ENCODE data around the gene CCL4L2. TPM values are rescaled to one million over a fixed set of nuclear protein-coding genes. Genes with fewer than 3 reads are reported as not detected.
"Not testable (repeated sequence)": the region's sequence is repeated elsewhere in the genome, so short reads cannot be mapped to it uniquely, and the experiment has no call there.

The CCL4L2 gene
- total and polyA plus RNA-seq, 2 of the 8 experiments (the other 6 are each of a cell fraction or from before 2014, with no cell fraction given) = not detected

DNA sequence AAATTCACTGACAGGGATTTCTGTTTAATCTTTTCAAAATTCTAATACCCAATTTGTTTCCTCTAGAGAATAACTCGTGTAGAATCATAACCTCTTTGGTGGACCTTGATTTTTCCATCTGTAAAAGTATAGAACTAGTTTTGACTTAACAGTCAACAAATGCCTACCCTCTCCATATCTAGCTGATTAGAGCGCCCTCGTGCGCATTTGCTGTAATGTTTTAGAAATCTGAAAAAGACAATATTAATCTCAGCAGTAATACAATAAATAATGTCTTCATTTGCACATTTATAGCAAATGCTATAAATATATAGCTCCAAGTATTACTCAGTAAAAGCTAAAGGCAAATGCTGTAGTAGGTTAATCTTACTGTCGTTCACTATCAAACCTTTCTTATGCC, 18.8 kb downstream of the CCL4L2 start:
- H3K9me3 ChIP-seq (ENCODE audit: insufficient read depth in 2 of 2, low read depth in 1 of 2, low read length in 1 of 2); POLR2A ChIA-PET (ENCODE audit: partially characterized antibody); H3K79me1 ChIP-seq (ENCODE audit: low read depth, low read length); H3K4me1 ChIP-seq (replicated peaks in 1 of 4; ENCODE audit: control insufficient read depth in 3 of 4, insufficient read depth in 4 of 4, low read length in 3 of 4); H3K4ac ChIP-seq (replicated peaks; ENCODE audit: insufficient read length, low read depth, low read length); H3K79me2 ChIP-seq (ENCODE audit: control insufficient read depth in 1 of 2, insufficient read depth in 2 of 2, low read length in 2 of 2); H3K4me2 ChIP-seq (ENCODE audit: insufficient read depth in 1 of 2, low read depth in 2 of 2, low read length in 2 of 2); H3K23me2 ChIP-seq (ENCODE audit: low read depth, low read length); H3K18ac ChIP-seq (ENCODE audit: extremely low read depth, low read length); FAIRE-seq; H4K5ac ChIP-seq (ENCODE audit: insufficient read length, low read depth, low read length); H2BK12ac ChIP-seq (ENCODE audit: low read depth, low read length); H3K27me3 ChIP-seq (replicated peaks in 1 of 4; ENCODE audit: control insufficient read depth in 3 of 4, extremely low read depth in 1 of 4, insufficient read depth in 3 of 4, low read length in 3 of 4); H3K14ac ChIP-seq (ENCODE audit: insufficient read length); H4K20me1 ChIP-seq (replicated peaks in 1 of 2; ENCODE audit: control insufficient read depth in 1 of 2, insufficient read depth in 2 of 2, low read length in 2 of 2); H2BK120ac ChIP-seq (replicated peaks; ENCODE audit: low read depth, low read length); H2BK15ac ChIP-seq (ENCODE audit: low read length); H2AK5ac ChIP-seq (ENCODE audit: low read depth, low read length); H3K9ac ChIP-seq (replicated peaks in 1 of 4; ENCODE audit: extremely low read depth in 1 of 4, low read depth in 3 of 4, low read length in 3 of 4); H4K91ac ChIP-seq (replicated peaks; ENCODE audit: insufficient read length, low read length); H2BK20ac ChIP-seq (ENCODE audit: low read length); H3K36me3 ChIP-seq (ENCODE audit: control insufficient read depth in 2 of 4, insufficient read depth in 4 of 4, low read length in 3 of 4); DNase-seq (ENCODE audit: low read depth in 1 of 2, low spot score in 2 of 2); CTCF ChIA-PET (ENCODE audit: partially characterized antibody); H2BK5ac ChIP-seq (ENCODE audit: low read depth, low read length); H3K4me3 ChIP-seq (ENCODE audit: extremely low read depth in 1 of 4, insufficient read depth in 2 of 4, low read depth in 3 of 4, low read length in 4 of 4); H2AFZ ChIP-seq (ENCODE audit: low read length); H3K27ac ChIP-seq (ENCODE audit: low read depth, low read length); H3K56ac ChIP-seq (replicated peaks; ENCODE audit: insufficient read length, low read depth, low read length); H3K23ac ChIP-seq (ENCODE audit: insufficient read length); H4K8ac ChIP-seq (ENCODE audit: extremely low read depth, insufficient read depth, low read length): not testable (repeated sequence)
- WGBS, 2 experiments (ENCODE audit: extremely low coverage in 1 of 2, insufficient coverage in 1 of 2, insufficient read length in 1 of 2, insufficient replicate concordance in 2 of 2, low coverage in 1 of 2, low lambda C conversion rate in 2 of 2, missing lambda C conversion rate in 1 of 2) = 49% methylated on average over 4 of the region's 5 CpGs; no CpG with 5 or more reads in 1 of the 2 experiments

DNA sequence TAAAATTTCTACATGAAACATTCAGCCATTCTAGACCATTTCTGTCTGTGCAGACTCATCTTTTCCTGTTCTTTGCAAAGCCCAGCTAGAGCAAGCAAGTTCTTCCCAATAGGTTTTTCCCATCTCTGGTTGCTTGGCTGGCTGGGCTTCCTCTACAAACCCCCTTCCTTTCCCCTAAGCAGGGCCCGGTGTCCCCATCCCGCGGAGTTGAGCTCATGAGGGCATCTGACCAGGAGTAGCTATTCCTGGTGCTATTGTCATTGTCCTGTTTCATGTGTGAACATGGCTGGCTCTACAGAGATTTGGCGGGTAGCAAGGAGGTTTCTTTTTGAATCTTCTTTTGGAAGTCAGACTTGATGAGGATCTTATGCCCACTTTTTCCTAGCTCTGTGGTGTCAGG, 31.2 kb downstream of the CCL4L2 start:
- POLR2A ChIA-PET (ENCODE audit: partially characterized antibody); H3K79me1 ChIP-seq (ENCODE audit: low read depth, low read length): not testable (repeated sequence)

More for the DNA sequence above, 31.2 kb downstream of the CCL4L2 start:
- H4K20me1 ChIP-seq (replicated peaks in 1 of 2; ENCODE audit: control insufficient read depth in 1 of 2, insufficient read depth in 2 of 2, low read length in 2 of 2); H2BK20ac ChIP-seq (ENCODE audit: low read length); H4K5ac ChIP-seq (ENCODE audit: insufficient read length, low read depth, low read length); H3K4me1 ChIP-seq (replicated peaks in 1 of 4; ENCODE audit: control insufficient read depth in 3 of 4, insufficient read depth in 4 of 4, low read length in 3 of 4); H3K23me2 ChIP-seq (ENCODE audit: low read depth, low read length); H3K18ac ChIP-seq (ENCODE audit: extremely low read depth, low read length); DNase-seq (ENCODE audit: low read depth in 1 of 2, low spot score in 2 of 2); H3K4me3 ChIP-seq (ENCODE audit: extremely low read depth in 1 of 4, insufficient read depth in 2 of 4, low read depth in 3 of 4, low read length in 4 of 4); CTCF ChIA-PET (ENCODE audit: partially characterized antibody); H3K56ac ChIP-seq (replicated peaks; ENCODE audit: insufficient read length, low read depth, low read length); H2BK5ac ChIP-seq (ENCODE audit: low read depth, low read length); H4K8ac ChIP-seq (ENCODE audit: extremely low read depth, insufficient read depth, low read length); H2BK120ac ChIP-seq (replicated peaks; ENCODE audit: low read depth, low read length); H3K23ac ChIP-seq (ENCODE audit: insufficient read length); H3K9me3 ChIP-seq (ENCODE audit: insufficient read depth in 2 of 2, low read depth in 1 of 2, low read length in 1 of 2); H3K79me2 ChIP-seq (ENCODE audit: control insufficient read depth in 1 of 2, insufficient read depth in 2 of 2, low read length in 2 of 2); H2AK5ac ChIP-seq (ENCODE audit: low read depth, low read length); FAIRE-seq; H3K27me3 ChIP-seq (replicated peaks in 1 of 4; ENCODE audit: control insufficient read depth in 3 of 4, extremely low read depth in 1 of 4, insufficient read depth in 3 of 4, low read length in 3 of 4); H2AFZ ChIP-seq (ENCODE audit: low read length); H4K91ac ChIP-seq (replicated peaks; ENCODE audit: insufficient read length, low read length); H2BK15ac ChIP-seq (ENCODE audit: low read length); H3K9ac ChIP-seq (replicated peaks in 1 of 4; ENCODE audit: extremely low read depth in 1 of 4, low read depth in 3 of 4, low read length in 3 of 4); H3K4me2 ChIP-seq (ENCODE audit: insufficient read depth in 1 of 2, low read depth in 2 of 2, low read length in 2 of 2); H3K4ac ChIP-seq (replicated peaks; ENCODE audit: insufficient read length, low read depth, low read length); H3K14ac ChIP-seq (ENCODE audit: insufficient read length); H3K36me3 ChIP-seq (ENCODE audit: control insufficient read depth in 2 of 4, insufficient read depth in 4 of 4, low read length in 3 of 4); H2BK12ac ChIP-seq (ENCODE audit: low read depth, low read length); H3K27ac ChIP-seq (ENCODE audit: low read depth, low read length): not testable (repeated sequence)
- WGBS, 2 experiments (ENCODE audit: extremely low coverage in 1 of 2, insufficient coverage in 1 of 2, insufficient read length in 1 of 2, insufficient replicate concordance in 2 of 2, low coverage in 1 of 2, low lambda C conversion rate in 2 of 2, missing lambda C conversion rate in 1 of 2) = 89% methylated on average over 4 of the region's 4 CpGs; no CpG with 5 or more reads in 1 of the 2 experiments

All from H1 (cell line).